C4-2B (cell line): ENCODE results near the gene ZNF836.
A peak's percentile ranks its signal among the peaks of the same experiment; 100 is the strongest.

ENCODE experiments used
- H3K27ac ChIP-seq: fragments of 450-650 bp; 2 replicates; pipeline ENCODE4 v1.5.1; 2017
- CTCF ChIP-seq: fragments of 450-650 bp; conservative IDR thresholded peaks from 2 replicates; pipeline ENCODE4 v1.5.1; 2017; ENCODE audit warnings: mild to moderate bottlenecking
- ZFX ChIP-seq: fragments of 450-650 bp; IDR thresholded peaks from 2 replicates; pipeline ENCODE4 v1.6.1; 2017

ZNF836 gene

GRCh38 chr19:52187407-52187806, 16.0 kb upstream of the ZNF836 start:
- H3K27ac ChIP-seq: no peak overlapping the region
- no peak for TF ChIP-seq ZFX
- TF ChIP-seq CTCF: no peak

GRCh38 chr19:52176574-52176973, 5.2 kb upstream of the ZNF836 start:
- no peak overlapping the region for H3K27ac ChIP-seq
- TF ChIP-seq ZFX (no peak), CTCF (no peak)

GRCh38 chr19:52172347-52172746, 926 bp upstream of the ZNF836 start:
- TF ChIP-seq ZFX (no peak), CTCF (no peak)
- no peak overlapping the region for H3K27ac ChIP-seq

GRCh38 chr19:52170863-52171320, 529 bp downstream of the ZNF836 start:
- peak overlapping the region; percentile 62 for H3K27ac ChIP-seq
- TF ChIP-seq ZFX (no peak), CTCF (no peak)

GRCh38 chr19:52170304-52170703, 1.1 kb downstream of the ZNF836 start:
- H3K27ac ChIP-seq: no peak overlapping the region
- TF ChIP-seq ZFX (no peak), CTCF (no peak)

GRCh38 chr19:52155596-52156359, 15.6 kb downstream of the ZNF836 start:
- no peak overlapping the region for H3K27ac ChIP-seq
- TF ChIP-seq CTCF: no peak
- no peak for TF ChIP-seq ZFX

- H3K27ac ChIP-seq: no peak overlapping the region
- TF ChIP-seq ZFX (no peak), CTCF (no peak)
Measured at GRCh38 chr19:52148256-52148655, 23.2 kb downstream of the ZNF836 start.
